ENCODE measurements around the gene CHI3L1. TPM values are rescaled to one million over a fixed set of nuclear protein-coding genes. Genes with fewer than 3 reads are reported as not detected.

CHI3L1 gene
- polyA plus RNA-seq, 1 of the 3 experiments (the other 2 are of a cell fraction) = not detected

DNA sequence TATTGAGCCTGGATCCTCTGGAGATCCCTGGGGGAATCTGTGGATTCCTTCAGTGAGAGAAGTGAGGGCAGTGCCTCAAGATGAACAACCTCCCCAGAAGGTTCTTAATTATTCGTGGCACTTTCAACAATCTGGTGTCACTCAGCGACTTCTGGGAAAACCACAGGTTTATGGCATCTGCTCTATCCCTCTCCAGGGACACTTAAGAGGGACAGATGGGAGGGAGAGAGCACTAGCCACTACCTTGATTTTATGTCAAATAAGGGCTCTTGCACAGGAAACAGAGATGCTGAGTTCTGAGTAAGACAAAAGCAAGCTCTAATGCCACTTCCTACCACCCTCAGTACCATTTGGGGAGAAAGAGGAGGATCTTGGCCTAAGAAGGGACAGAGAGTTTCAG is 21.2 kb upstream of the CHI3L1 start:
- CTCF ChIA-PET = interaction anchor here (1.0 to 23.6 kb wide), 3 partner anchors 13 to 168 kb away, joined by 3 to 602 read pairs (median 454); partner anchors contain the start of gene ADORA1
- POLR2A ChIA-PET = no interaction called here
- Histone ChIP-seq H3K4me2 (no peak overlapping the region), H3K36me3 (replicated peaks in 1 of 2; ENCODE audit: control insufficient read depth in 1 of 2, insufficient read depth in 2 of 2, low read length in 1 of 2) (no peaks in the 10 kb centered on the region), H2AFZ (ENCODE audit: low read depth) (no peak overlapping the region), H3K27ac (ENCODE audit: low read depth in 2 of 2, low read length in 1 of 2) (no peak overlapping the region), H3K27me3 (ENCODE audit: insufficient read depth) (no peaks in the 10 kb centered on the region; the same call in 1 of the 2 replicates), H4K20me1 (ENCODE audit: insufficient read depth) (no peaks in the 10 kb centered on the region), H3K9ac (no peak overlapping the region), H3K9me2 (no peaks in the 10 kb centered on the region), H3F3A (replicated peaks; ENCODE audit: insufficient read depth) (no peaks in the 10 kb centered on the region), H3K9me3 (no peaks in the 10 kb centered on the region), H3K4me1 (ENCODE audit: control insufficient read depth in 1 of 2, insufficient read depth in 2 of 2, low read depth in 1 of 2, low read length in 1 of 2) (no peaks in the 10 kb centered on the region; a peak in 1 of 4 replicates), H3K4me3 (ENCODE audit: low read depth in 2 of 2, low read length in 1 of 2) (no peak overlapping the region), H3K79me2 (ENCODE audit: insufficient read depth) (no peaks in the 10 kb centered on the region)
- 68% methylated on average over 2 of the region's 2 CpGs for WGBS (ENCODE audit: low lambda C conversion rate)
- TF ChIP-seq TEAD4 (IDR thresholded peaks at IDR 0.05; ENCODE audit: borderline replicate concordance, insufficient read depth) (no peak), FOSL2 (IDR thresholded peaks at IDR 0.05; ENCODE audit: borderline replicate concordance, low read depth) (no peak), NFIC (IDR thresholded peaks at IDR 0.05; ENCODE audit: borderline replicate concordance) (no peak), RXRA (IDR thresholded peaks at IDR 0.05; ENCODE audit: borderline replicate concordance, low read depth) (no peak), FOXJ3 (CRISPR knock-in tag; IDR thresholded peaks at IDR 0.05) (no peak)
- TF ChIP-seq, protein P1, sequence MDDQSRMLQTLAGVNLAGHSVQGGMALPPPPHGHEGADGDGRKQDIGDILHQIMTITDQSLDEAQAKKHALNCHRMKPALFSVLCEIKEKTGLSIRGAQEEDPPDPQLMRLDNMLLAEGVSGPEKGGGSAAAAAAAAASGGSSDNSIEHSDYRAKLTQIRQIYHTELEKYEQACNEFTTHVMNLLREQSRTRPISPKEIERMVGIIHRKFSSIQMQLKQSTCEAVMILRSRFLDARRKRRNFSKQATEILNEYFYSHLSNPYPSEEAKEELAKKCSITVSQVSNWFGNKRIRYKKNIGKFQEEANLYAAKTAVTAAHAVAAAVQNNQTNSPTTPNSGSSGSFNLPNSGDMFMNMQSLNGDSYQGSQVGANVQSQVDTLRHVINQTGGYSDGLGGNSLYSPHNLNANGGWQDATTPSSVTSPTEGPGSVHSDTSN (IDR thresholded peaks at IDR 0.05) = no peak
- DNase-seq = no peak

DNA sequence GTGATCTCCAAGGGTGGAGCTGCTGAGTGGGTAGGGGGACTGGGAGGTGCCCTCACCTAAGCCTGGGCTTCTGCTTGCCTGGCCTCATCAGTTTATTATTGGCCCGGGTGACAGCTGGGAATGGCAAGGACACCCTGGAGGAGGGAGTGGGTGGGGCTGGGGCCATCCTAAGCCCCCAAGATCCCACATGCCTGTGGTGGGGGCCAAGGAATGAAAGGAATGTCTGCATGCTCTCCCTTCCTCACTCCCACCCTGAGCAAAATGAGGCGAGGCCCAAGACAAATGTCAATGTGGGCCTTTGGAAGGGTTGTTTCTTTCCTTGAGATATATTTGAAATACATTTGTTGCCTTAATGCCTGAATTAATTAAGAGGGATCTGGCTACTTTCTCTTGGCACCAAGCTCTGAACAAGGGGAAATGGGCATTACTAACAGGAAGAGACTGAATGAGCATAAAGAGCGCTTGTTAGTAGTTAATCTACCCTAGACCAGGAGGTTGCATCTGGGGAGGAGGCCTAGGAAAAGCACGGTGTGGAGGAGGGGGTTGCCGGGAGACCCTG is 19.7 kb upstream of the CHI3L1 start:
- H3K4me3 ChIP-seq (ENCODE audit: low read depth in 2 of 2, low read length in 1 of 2) = no peak overlapping the region
- no peak overlapping the region for H3K9ac ChIP-seq
- H3K36me3 ChIP-seq (replicated peaks in 1 of 2; ENCODE audit: control insufficient read depth in 1 of 2, insufficient read depth in 2 of 2, low read length in 1 of 2) = no peaks in the 10 kb centered on the region
- no peaks in the 10 kb centered on the region for H3K9me2 ChIP-seq
- H3K79me2 ChIP-seq (ENCODE audit: insufficient read depth) = no peaks in the 10 kb centered on the region
- H3K4me1 ChIP-seq (ENCODE audit: control insufficient read depth in 1 of 2, insufficient read depth in 2 of 2, low read depth in 1 of 2, low read length in 1 of 2) = no peaks in the 10 kb centered on the region; a peak in 1 of 4 replicates
- POLR2A ChIA-PET = no interaction called here
- no peak overlapping the region for H3K27ac ChIP-seq (ENCODE audit: low read depth in 2 of 2, low read length in 1 of 2)
- TF ChIP-seq NFIC (IDR thresholded peaks at IDR 0.05; ENCODE audit: borderline replicate concordance) = no peak
- TF ChIP-seq, protein P1 (IDR thresholded peaks at IDR 0.05) = no peak
- no peak for TF ChIP-seq GABPA (IDR thresholded peaks at IDR 0.05; ENCODE audit: low read depth)
- TF ChIP-seq MXI1 (IDR thresholded peaks at IDR 0.05; ENCODE audit: low read depth, low read length) = no peak
- TF ChIP-seq, protein P2, sequence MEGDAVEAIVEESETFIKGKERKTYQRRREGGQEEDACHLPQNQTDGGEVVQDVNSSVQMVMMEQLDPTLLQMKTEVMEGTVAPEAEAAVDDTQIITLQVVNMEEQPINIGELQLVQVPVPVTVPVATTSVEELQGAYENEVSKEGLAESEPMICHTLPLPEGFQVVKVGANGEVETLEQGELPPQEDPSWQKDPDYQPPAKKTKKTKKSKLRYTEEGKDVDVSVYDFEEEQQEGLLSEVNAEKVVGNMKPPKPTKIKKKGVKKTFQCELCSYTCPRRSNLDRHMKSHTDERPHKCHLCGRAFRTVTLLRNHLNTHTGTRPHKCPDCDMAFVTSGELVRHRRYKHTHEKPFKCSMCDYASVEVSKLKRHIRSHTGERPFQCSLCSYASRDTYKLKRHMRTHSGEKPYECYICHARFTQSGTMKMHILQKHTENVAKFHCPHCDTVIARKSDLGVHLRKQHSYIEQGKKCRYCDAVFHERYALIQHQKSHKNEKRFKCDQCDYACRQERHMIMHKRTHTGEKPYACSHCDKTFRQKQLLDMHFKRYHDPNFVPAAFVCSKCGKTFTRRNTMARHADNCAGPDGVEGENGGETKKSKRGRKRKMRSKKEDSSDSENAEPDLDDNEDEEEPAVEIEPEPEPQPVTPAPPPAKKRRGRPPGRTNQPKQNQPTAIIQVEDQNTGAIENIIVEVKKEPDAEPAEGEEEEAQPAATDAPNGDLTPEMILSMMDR (IDR thresholded peaks at IDR 0.05) = no peak
- TF ChIP-seq, protein P3, sequence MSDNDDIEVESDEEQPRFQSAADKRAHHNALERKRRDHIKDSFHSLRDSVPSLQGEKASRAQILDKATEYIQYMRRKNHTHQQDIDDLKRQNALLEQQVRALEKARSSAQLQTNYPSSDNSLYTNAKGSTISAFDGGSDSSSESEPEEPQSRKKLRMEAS (IDR thresholded peaks at IDR 0.05; ENCODE audit: low read depth) = no peak
- no peak for TF ChIP-seq RFX5 (IDR thresholded peaks at IDR 0.05; ENCODE audit: low read length)
- TF ChIP-seq GATA2 (CRISPR knock-in tag; IDR thresholded peaks at IDR 0.05) = no peak
- TF ChIP-seq, protein P4, sequence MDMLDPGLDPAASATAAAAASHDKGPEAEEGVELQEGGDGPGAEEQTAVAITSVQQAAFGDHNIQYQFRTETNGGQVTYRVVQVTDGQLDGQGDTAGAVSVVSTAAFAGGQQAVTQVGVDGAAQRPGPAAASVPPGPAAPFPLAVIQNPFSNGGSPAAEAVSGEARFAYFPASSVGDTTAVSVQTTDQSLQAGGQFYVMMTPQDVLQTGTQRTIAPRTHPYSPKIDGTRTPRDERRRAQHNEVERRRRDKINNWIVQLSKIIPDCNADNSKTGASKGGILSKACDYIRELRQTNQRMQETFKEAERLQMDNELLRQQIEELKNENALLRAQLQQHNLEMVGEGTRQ (IDR thresholded peaks at IDR 0.05; ENCODE audit: borderline replicate concordance, low read depth, low read length) = no peak
- no peak for TF ChIP-seq SMC3 (IDR thresholded peaks at IDR 0.05; ENCODE audit: low read depth, low read length)
- TF ChIP-seq ELF1 (IDR thresholded peaks at IDR 0.05) = no peak
- no peak for TF ChIP-seq EP300 (IDR thresholded peaks at IDR 0.05; ENCODE audit: borderline replicate concordance in 1 of 2, low read depth in 1 of 2, low read length in 1 of 2)
- TF ChIP-seq MEF2A (IDR thresholded peaks at IDR 0.05; ENCODE audit: borderline replicate concordance, low read depth) = no peak
- no peak for TF ChIP-seq EZH2phosphoT487 (IDR thresholded peaks at IDR 0.05; ENCODE audit: borderline replicate concordance, low read depth)
- TF ChIP-seq TEAD4 (IDR thresholded peaks at IDR 0.05; ENCODE audit: borderline replicate concordance, insufficient read depth) = no peak
- TF ChIP-seq, protein P5, sequence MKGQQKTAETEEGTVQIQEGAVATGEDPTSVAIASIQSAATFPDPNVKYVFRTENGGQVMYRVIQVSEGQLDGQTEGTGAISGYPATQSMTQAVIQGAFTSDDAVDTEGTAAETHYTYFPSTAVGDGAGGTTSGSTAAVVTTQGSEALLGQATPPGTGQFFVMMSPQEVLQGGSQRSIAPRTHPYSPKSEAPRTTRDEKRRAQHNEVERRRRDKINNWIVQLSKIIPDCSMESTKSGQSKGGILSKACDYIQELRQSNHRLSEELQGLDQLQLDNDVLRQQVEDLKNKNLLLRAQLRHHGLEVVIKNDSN (IDR thresholded peaks at IDR 0.05; ENCODE audit: borderline replicate concordance, low read depth) = no peak
- no peak for TF ChIP-seq SIN3A (IDR thresholded peaks at IDR 0.05; ENCODE audit: borderline replicate concordance, low read depth, low read length)
- no peak overlapping the region for H3K4me2 ChIP-seq
- no peaks in the 10 kb centered on the region for H3K9me3 ChIP-seq
- no peaks in the 10 kb centered on the region for H3F3A ChIP-seq (replicated peaks; ENCODE audit: insufficient read depth)
- H3K27me3 ChIP-seq (ENCODE audit: insufficient read depth) = no peaks in the 10 kb centered on the region; the same call in 1 of the 2 replicates
- CTCF ChIA-PET = interaction anchor here (0.9 to 23.6 kb wide), 8 partner anchors 9 to 167 kb away, joined by 3 to 602 read pairs (median 11); partner anchors contain the start of gene ADORA1
- H4K20me1 ChIP-seq (ENCODE audit: insufficient read depth) = no peaks in the 10 kb centered on the region
- WGBS (ENCODE audit: low lambda C conversion rate) = 90% methylated on average over 5 of the region's 5 CpGs
- DNase-seq = no peak
- H2AFZ ChIP-seq (ENCODE audit: low read depth) = no peak overlapping the region

Measured in SK-N-SH (cell line).